Measurements from ENCODE around the gene RASSF9.

The RASSF9 gene

DNA sequence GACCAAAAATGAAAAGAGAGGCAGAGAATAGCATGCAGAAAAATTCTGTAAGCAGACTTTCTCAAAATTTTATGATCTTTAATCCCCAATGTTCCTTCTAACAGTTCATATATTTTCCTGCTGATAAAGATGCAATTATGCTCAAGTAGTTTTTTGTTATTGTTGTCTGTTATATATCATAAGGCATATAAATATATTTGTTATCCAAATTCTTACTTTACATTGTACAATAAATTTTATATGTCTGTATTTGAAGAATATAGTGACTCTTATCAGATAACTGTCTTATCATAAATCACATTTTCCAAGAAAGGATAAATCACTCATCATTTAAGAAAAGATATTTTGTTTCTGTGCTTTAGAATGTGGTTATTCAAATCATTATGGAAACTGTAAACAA lies 2.6 kb downstream of the RASSF9 start:
- Histone ChIP-seq H3K27me3 (ENCODE audit: insufficient read depth, insufficient read length) (no peaks in the 10 kb centered on the region), H3K36me3 (ENCODE audit: insufficient read depth, insufficient read length, low read length) (no peaks in the 10 kb centered on the region), H3K9ac (ENCODE audit: insufficient read length, low read depth) (no peak overlapping the region), H3K9me3 (ENCODE audit: insufficient read depth, low read length) (no peaks in the 10 kb centered on the region), H3K4me1 (ENCODE audit: insufficient read depth, insufficient read length) (no peaks in the 10 kb centered on the region), H3K4me3 (ENCODE audit: insufficient read length, low read depth) (no peak overlapping the region)
- no peak for DNase-seq (ENCODE audit: low read depth, low spot score)
- no peak for TF ChIP-seq SUZ12 (IDR thresholded peaks at IDR 0.05; ENCODE audit: extremely low read depth, insufficient read depth, insufficient read length)
- TF ChIP-seq YY1 (IDR thresholded peaks at IDR 0.05; ENCODE audit: insufficient read depth, insufficient read length), result no peak
- no peak for TF ChIP-seq ZNF274 (IDR thresholded peaks at IDR 0.05; ENCODE audit: low read depth, low read length)

DNA sequence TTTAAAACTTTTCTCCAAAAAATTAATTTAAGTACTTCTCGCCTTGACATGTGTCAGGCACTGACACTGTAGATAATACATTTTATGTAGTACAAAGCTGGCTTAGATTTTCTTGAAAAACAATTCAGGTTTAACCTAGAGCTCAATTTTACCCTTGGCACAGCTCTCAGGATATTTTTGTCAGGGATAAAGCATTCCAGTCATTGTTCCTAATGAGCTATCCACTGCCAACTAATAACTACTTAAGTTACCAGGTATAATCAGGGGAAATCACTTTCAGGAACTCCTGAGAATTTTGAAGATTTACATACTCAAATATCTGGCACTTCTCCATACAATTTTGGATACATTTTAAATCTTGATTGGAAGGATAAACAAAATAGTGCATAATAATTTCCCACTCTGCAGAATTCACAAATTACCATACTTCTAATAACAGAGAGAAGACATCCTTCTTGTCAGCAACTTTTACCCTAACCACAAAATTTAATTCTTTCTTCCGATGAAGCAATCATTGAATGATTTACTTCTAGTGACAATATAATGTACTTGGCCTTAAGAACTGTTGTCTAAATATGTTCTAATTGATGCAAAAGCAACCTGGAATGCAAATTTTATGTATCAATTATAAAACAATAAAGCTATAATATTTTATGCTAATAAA lies 4.8 kb downstream of the RASSF9 start:
- Histone ChIP-seq H3K36me3 (ENCODE audit: insufficient read depth, insufficient read length, low read length) (no peaks in the 10 kb centered on the region), H3K4me3 (ENCODE audit: insufficient read length, low read depth) (no peak overlapping the region), H3K27me3 (ENCODE audit: insufficient read depth, insufficient read length) (no peaks in the 10 kb centered on the region), H3K4me1 (ENCODE audit: insufficient read depth, insufficient read length) (no peaks in the 10 kb centered on the region), H3K9me3 (ENCODE audit: insufficient read depth, low read length) (no peaks in the 10 kb centered on the region), H3K9ac (ENCODE audit: insufficient read length, low read depth) (no peak overlapping the region)
- TF ChIP-seq ZNF274 (IDR thresholded peaks at IDR 0.05; ENCODE audit: low read depth, low read length) (no peak), YY1 (IDR thresholded peaks at IDR 0.05; ENCODE audit: insufficient read depth, insufficient read length) (no peak), SUZ12 (IDR thresholded peaks at IDR 0.05; ENCODE audit: extremely low read depth, insufficient read depth, insufficient read length) (no peak)
- DNase-seq (ENCODE audit: low read depth, low spot score), result no peak

DNA sequence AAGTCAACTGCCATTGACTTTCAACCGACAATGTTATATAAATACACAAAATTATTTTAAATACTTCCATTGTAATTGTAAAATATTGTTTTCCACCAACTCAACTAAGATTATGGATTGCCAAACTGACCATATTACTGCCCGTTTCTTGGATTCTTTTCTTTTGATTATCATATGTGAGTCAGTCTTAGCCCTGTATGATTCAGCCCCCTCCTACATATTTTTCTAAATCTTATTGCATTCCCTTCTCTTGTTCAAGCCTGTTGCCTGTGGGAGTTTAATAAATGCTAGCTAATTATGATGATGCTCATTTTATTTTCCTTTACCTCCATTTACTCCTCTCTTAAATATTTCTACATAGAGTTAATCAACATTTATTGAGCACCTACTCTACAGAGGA lies 6.8 kb downstream of the RASSF9 start:
- TF ChIP-seq SUZ12 (IDR thresholded peaks at IDR 0.05; ENCODE audit: extremely low read depth, insufficient read depth, insufficient read length) (no peak), ZNF274 (IDR thresholded peaks at IDR 0.05; ENCODE audit: low read depth, low read length) (no peak), YY1 (IDR thresholded peaks at IDR 0.05; ENCODE audit: insufficient read depth, insufficient read length) (no peak)
- Histone ChIP-seq H3K36me3 (ENCODE audit: insufficient read depth, insufficient read length, low read length) (no peaks in the 10 kb centered on the region), H3K4me3 (ENCODE audit: insufficient read length, low read depth) (no peak overlapping the region), H3K4me1 (ENCODE audit: insufficient read depth, insufficient read length) (no peaks in the 10 kb centered on the region), H3K9ac (ENCODE audit: insufficient read length, low read depth) (no peak overlapping the region), H3K27me3 (ENCODE audit: insufficient read depth, insufficient read length) (no peaks in the 10 kb centered on the region), H3K9me3 (ENCODE audit: insufficient read depth, low read length) (no peaks in the 10 kb centered on the region)
- no peak for DNase-seq (ENCODE audit: low read depth, low spot score)

DNA sequence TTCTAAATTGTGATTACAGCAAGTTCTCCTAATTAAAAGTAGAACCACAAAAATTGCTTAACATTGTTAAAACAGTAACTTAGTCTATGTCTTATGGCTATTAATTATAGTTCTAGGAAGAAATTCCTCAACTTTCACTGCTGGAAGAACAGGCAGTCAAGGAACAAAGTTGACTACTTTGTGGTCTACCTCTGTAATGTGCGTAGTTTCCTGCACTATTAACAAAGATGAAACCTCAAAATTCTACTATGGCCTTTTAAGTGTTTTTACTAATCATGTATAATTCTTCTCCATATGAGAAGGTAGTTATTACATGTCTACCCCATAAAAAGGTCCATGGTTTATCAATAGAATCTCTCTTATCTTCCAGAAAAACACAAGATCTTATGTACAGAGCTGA lies 7.6 kb downstream of the RASSF9 start:
- Histone ChIP-seq H3K4me3 (ENCODE audit: insufficient read length, low read depth) (no peak overlapping the region), H3K36me3 (ENCODE audit: insufficient read depth, insufficient read length, low read length) (no peaks in the 10 kb centered on the region), H3K9me3 (ENCODE audit: insufficient read depth, low read length) (no peaks in the 10 kb centered on the region), H3K9ac (ENCODE audit: insufficient read length, low read depth) (no peak overlapping the region), H3K27me3 (ENCODE audit: insufficient read depth, insufficient read length) (no peaks in the 10 kb centered on the region), H3K4me1 (ENCODE audit: insufficient read depth, insufficient read length) (no peaks in the 10 kb centered on the region)
- no peak for DNase-seq (ENCODE audit: low read depth, low spot score)
- TF ChIP-seq YY1 (IDR thresholded peaks at IDR 0.05; ENCODE audit: insufficient read depth, insufficient read length) (no peak), ZNF274 (IDR thresholded peaks at IDR 0.05; ENCODE audit: low read depth, low read length) (no peak), SUZ12 (IDR thresholded peaks at IDR 0.05; ENCODE audit: extremely low read depth, insufficient read depth, insufficient read length) (no peak)

DNA sequence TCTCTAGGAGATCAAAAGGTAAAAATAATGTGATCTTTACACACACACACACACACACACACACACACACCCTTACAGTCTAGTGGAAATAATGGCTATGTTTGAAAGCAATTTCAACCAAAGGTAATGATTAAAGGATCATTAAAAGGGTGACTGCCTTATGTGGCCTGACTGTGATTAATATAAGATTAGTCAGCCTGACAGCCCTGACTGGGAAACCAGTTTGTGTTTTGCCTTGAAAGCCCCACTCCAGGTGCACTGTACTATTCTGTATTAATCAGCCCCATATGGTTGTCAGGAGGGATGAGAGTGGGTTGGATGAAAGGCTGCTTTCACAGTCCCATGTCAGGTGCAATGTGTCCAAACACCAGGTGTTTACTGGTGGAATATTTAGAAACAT lies 10.5 kb downstream of the RASSF9 start:
- Histone ChIP-seq H3K36me3 (ENCODE audit: insufficient read depth, insufficient read length, low read length) (no peaks in the 10 kb centered on the region), H3K9me3 (ENCODE audit: insufficient read depth, low read length) (no peaks in the 10 kb centered on the region), H3K4me3 (ENCODE audit: insufficient read length, low read depth) (no peak overlapping the region), H3K27me3 (ENCODE audit: insufficient read depth, insufficient read length) (no peaks in the 10 kb centered on the region), H3K9ac (ENCODE audit: insufficient read length, low read depth) (no peak overlapping the region), H3K4me1 (ENCODE audit: insufficient read depth, insufficient read length) (no peaks in the 10 kb centered on the region)
- TF ChIP-seq ZNF274 (IDR thresholded peaks at IDR 0.05; ENCODE audit: low read depth, low read length), result no peak
- no peak for TF ChIP-seq YY1 (IDR thresholded peaks at IDR 0.05; ENCODE audit: insufficient read depth, insufficient read length)
- no peak for TF ChIP-seq SUZ12 (IDR thresholded peaks at IDR 0.05; ENCODE audit: extremely low read depth, insufficient read depth, insufficient read length)
- no peak for DNase-seq (ENCODE audit: low read depth, low spot score)

DNA sequence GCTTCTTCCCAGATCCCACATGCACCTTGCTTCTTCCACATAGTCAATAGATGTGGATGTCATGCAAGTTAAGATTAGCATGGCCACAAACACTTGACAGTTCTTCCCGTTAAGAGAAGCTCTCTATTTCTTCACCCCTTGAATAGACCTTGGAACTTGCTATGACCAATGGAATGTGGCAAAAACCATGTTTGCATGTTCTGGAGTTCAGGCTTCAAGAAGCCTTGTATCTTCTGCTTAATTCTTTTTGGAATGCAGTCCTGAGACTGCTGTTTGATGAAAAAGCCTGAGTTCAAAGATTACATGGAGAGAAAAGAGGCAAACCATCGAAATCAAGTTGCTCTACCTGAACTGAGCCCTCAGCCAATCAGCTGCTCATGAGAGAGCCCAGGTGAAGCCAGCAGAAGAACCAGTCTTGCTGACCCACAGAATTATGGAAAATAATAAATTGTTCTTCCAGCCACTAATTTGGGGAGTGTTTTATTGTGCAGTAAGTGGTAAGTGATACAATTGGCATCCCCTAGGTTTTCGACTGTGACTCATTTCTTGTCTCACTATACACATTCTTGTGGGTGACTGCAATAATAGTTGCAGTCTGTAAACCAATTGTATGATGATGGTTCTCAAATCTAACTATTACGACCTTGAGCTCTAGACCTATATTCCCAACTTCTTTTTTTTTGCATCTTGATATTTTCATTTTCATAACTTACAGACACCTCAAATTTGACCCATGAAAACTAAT lies 12.6 kb downstream of the RASSF9 start:
- no peak overlapping the region for H3K9ac ChIP-seq (ENCODE audit: insufficient read length, low read depth)
- H3K4me1 ChIP-seq (ENCODE audit: insufficient read depth, insufficient read length), result no peaks in the 10 kb centered on the region
- H3K27me3 ChIP-seq (ENCODE audit: insufficient read depth, insufficient read length), result no peaks in the 10 kb centered on the region
- no peak overlapping the region for H3K4me3 ChIP-seq (ENCODE audit: insufficient read length, low read depth)
- DNase-seq (ENCODE audit: low read depth, low spot score), result no peak
- no peaks in the 10 kb centered on the region for H3K36me3 ChIP-seq (ENCODE audit: insufficient read depth, insufficient read length, low read length)
- no peaks in the 10 kb centered on the region for H3K9me3 ChIP-seq (ENCODE audit: insufficient read depth, low read length)
- TF ChIP-seq YY1 (IDR thresholded peaks at IDR 0.05; ENCODE audit: insufficient read depth, insufficient read length), result no peak
- no peak for TF ChIP-seq SUZ12 (IDR thresholded peaks at IDR 0.05; ENCODE audit: extremely low read depth, insufficient read depth, insufficient read length)
- TF ChIP-seq ZNF274 (IDR thresholded peaks at IDR 0.05; ENCODE audit: low read depth, low read length), result no peak

DNA sequence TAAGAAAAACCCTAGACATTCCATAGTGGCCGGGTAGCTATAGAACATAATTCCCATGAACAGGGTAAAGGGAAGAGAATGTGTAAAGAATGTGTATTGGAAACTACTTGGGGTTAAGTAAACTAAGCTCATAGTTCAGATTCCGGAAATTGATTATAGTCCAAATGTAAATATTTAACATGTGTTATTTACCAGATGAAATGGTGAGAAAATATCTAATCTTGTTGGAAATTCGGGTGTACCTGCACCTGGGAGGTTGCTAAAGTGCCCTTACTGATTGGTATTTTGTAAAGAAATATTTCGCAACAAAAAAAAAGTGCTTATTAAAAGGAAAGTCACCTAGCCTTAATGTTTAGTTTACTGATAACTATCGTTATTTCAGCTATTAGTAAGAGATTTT lies 14.4 kb downstream of the RASSF9 start:
- DNase-seq (ENCODE audit: low read depth, low spot score), result no peak
- H3K4me3 ChIP-seq (ENCODE audit: insufficient read length, low read depth), result no peak overlapping the region
- no peaks in the 10 kb centered on the region for H3K27me3 ChIP-seq (ENCODE audit: insufficient read depth, insufficient read length)
- H3K9me3 ChIP-seq (ENCODE audit: insufficient read depth, low read length), result no peaks in the 10 kb centered on the region
- H3K36me3 ChIP-seq (ENCODE audit: insufficient read depth, insufficient read length, low read length), result no peaks in the 10 kb centered on the region
- TF ChIP-seq YY1 (IDR thresholded peaks at IDR 0.05; ENCODE audit: insufficient read depth, insufficient read length), result no peak
- no peak for TF ChIP-seq SUZ12 (IDR thresholded peaks at IDR 0.05; ENCODE audit: extremely low read depth, insufficient read depth, insufficient read length)
- TF ChIP-seq ZNF274 (IDR thresholded peaks at IDR 0.05; ENCODE audit: low read depth, low read length), result no peak
- H3K9ac ChIP-seq (ENCODE audit: insufficient read length, low read depth), result no peak overlapping the region
- H3K4me1 ChIP-seq (ENCODE audit: insufficient read depth, insufficient read length), result no peaks in the 10 kb centered on the region

All from NT2/D1 (cell line).